Measurements from ENCODE around the gene PNMA6A.

GRCh38 chrX:153102418-153102817, 30.2 kb downstream of the PNMA6A start:
- TF ChIP-seq CTCF (IDR thresholded peaks at IDR 0.05) = no peak
- TF ChIP-seq POLR2A (IDR thresholded peaks at IDR 0.05) = no peak
- no peak for TF ChIP-seq EP300 (IDR thresholded peaks at IDR 0.05)
